ENCODE results near the gene SORCS3.

SORCS3 gene

DNA sequence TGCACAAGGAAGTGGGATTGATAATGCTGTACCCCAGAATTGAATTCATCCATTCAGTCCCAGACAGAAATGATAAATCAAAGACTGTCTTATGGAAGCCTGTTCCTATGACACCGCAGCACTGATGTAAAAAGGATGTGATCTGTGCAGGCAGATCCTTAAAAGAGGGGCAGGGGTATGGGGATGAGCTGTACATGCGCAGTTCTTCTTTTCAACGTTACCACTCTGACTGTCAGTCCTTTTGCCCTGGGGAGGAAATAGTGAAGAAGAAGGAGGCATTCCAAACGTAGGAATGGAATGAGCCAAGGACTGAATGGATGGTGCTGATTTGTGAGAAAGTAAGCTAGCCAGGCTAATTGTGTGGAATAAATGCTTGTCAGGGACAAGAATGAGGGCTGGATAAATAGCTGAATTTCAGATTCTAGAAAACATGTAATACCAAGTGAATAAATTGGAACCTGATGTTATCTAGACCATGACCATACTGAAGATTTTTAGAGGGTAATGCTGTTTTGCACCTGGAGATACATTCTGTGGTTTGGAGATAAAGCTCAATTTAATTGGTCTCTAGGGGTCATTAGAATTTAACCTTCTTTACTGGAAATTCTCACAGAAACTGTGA, 509.3 kb downstream of the SORCS3 start:
- TF ChIP-seq, protein P1, sequence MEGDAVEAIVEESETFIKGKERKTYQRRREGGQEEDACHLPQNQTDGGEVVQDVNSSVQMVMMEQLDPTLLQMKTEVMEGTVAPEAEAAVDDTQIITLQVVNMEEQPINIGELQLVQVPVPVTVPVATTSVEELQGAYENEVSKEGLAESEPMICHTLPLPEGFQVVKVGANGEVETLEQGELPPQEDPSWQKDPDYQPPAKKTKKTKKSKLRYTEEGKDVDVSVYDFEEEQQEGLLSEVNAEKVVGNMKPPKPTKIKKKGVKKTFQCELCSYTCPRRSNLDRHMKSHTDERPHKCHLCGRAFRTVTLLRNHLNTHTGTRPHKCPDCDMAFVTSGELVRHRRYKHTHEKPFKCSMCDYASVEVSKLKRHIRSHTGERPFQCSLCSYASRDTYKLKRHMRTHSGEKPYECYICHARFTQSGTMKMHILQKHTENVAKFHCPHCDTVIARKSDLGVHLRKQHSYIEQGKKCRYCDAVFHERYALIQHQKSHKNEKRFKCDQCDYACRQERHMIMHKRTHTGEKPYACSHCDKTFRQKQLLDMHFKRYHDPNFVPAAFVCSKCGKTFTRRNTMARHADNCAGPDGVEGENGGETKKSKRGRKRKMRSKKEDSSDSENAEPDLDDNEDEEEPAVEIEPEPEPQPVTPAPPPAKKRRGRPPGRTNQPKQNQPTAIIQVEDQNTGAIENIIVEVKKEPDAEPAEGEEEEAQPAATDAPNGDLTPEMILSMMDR (IDR thresholded peaks at IDR 0.05; ENCODE audit: extremely low read depth, missing control alignments), result no peak
- no peak for DNase-seq (ENCODE audit: low spot score)

DNA sequence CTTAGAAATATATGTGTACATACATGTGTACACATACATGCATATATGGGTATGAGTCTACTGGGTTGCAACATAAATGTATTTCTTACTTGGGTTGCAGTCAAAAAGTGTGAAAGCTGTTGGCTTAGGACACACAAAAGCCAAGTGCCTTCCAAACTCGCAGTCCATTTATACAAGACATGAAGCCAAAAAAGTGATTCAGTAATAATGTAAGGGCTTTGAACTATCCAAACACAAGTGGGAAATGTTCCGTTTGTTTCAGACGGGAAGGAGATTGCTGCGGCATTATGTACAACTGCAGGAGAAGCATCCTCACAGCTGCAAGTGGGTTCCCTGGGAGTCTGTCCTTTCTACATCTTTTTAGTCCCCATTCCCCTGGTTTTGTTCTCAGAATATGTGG, 513.6 kb downstream of the SORCS3 start:
- TF ChIP-seq, protein P1 (IDR thresholded peaks at IDR 0.05; ENCODE audit: extremely low read depth, missing control alignments), result no peak

DNA sequence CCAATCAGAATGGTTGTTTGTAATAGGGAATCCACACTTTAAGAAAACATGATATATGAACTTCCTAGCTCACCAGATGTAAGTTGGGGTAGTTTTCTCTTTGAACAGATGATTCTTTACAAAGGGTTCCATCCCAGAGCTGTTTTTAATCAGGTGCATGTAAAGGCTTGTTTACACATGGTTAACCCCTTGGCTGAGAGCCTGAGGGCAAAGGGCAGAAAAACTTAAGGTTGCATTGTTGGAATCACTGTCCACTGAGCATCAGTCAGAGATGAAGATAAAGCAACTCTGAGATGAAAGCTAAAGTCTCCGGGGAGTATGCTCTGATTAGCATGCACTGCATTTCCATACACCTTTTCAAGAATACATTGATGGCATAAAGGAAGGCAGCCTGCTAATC, 518.2 kb downstream of the SORCS3 start:
- TF ChIP-seq, protein P1 (IDR thresholded peaks at IDR 0.05; ENCODE audit: extremely low read depth, missing control alignments), result no peak

More for the DNA sequence above, 513.6 kb downstream of the SORCS3 start:
- DNase-seq (ENCODE audit: low spot score), result no peak

DNA sequence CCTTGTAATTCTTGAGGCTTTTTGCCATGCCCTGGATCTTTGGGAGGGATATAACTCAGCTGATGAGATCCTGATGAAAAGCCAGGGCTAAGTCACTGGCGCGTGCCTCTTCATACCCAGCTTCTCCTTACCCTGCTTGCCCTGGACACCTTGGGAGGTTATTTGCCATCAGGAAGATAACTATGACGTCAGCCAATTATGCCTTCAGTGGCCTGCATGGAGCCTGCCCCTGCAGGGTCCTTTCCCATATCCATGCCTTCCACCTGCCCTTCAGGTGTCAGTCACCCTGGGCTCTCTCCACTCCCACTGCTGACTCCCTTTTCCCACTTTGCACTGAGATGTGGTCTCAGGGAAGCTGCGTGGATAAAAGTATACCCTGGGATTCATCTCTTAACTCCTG, 520.1 kb downstream of the SORCS3 start:
- no peak for DNase-seq (ENCODE audit: low spot score)
- TF ChIP-seq, protein P1 (IDR thresholded peaks at IDR 0.05; ENCODE audit: extremely low read depth, missing control alignments), result no peak

More for the DNA sequence above, 518.2 kb downstream of the SORCS3 start:
- DNase-seq (ENCODE audit: low spot score), result no peak

DNA sequence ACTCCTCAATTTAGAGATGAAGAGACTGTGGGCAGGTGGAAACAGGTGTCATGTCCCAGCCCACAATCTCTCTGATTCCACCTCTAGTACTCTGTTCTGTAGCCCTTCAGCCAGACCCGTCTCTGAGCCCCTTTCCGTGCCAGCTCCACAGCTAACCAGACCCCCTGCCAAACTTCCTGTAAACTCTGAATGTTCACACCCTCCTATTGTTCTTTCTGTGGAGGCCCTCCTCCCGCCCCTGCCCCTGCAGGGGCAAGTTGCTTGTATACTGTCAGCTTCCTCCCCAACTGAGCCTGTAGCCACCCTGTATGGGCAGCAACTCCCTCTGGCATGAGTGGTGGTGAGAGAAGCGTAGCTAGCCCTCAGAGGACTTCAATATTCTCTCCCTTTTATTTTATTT, 520.7 kb downstream of the SORCS3 start:
- DNase-seq (ENCODE audit: low spot score), result no peak
- TF ChIP-seq, protein P1 (IDR thresholded peaks at IDR 0.05; ENCODE audit: extremely low read depth, missing control alignments), result no peak

DNA sequence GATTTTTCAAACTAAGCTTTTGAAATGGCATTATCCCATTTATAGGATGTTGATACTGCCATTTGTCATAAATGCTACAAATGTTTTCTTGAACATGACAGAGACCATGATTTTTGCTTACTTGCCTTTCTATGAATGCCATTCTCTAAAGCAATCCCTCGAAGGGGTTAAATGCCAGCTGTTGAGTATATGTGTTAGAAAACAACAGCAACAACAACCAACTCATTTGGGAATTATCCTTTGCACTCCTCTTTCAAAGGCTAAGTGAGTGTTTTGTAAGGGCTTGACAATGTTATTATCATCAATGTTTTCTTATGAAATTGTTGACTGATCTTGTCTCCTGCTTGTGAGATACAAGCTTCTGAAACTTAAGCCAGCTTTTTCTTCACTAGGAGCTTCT, 529.4 kb downstream of the SORCS3 start:
- TF ChIP-seq, protein P1 (IDR thresholded peaks at IDR 0.05; ENCODE audit: extremely low read depth, missing control alignments), result no peak
- DNase-seq (ENCODE audit: low spot score), result no peak

DNA sequence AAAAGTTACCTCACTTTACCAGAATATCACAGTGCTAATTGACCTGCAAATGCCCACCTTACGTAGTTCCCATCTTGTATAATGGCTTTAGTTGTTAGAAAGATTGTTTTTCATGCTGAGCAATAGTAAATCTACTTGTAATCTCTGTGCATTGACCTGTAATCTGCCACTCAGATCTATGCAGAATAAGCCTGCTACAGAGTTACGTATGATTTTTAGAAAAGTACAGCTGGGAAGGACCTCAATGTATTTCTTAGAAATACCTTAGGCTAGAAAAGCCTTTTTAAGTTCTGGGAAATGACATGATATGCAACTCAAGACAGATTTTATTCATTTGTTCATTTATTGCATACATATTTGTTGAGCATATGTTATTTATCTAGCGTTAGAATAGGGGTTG, 530.9 kb downstream of the SORCS3 start:
- TF ChIP-seq, protein P1 (IDR thresholded peaks at IDR 0.05; ENCODE audit: extremely low read depth, missing control alignments), result no peak
- DNase-seq (ENCODE audit: low spot score), result no peak
